Liver (tissue), 9 donors: Measurements from ENCODE around the gene BLOC1S1. TPM values are rescaled to one million over a fixed set of nuclear protein-coding genes. Genes with fewer than 3 reads are reported as not detected.

ENCODE experiments used
- DNase-seq: peaks from one replicate; pipeline ENCODE4 v3.0.0-alpha.2; 2017; ENCODE audit warnings: low spot score
- H3K27ac ChIP-seq, 2 donors: one replicate each; pipeline ENCODE4 v1.7.0; 2013; ENCODE audit warnings: inconsistent platforms in 2 of 2, low read length in 2 of 2, control low read depth in 1 of 2, low read depth in 1 of 2, mild to moderate bottlenecking in 1 of 2
- H3K27me3 ChIP-seq, 4 donors: one replicate each; pipeline versions ENCODE4 v1.6.1 to v1.7.0; 2013; ENCODE audit warnings: low read length in 3 of 4, inconsistent platforms in 1 of 4, mild to moderate bottlenecking in 1 of 4, moderate library complexity in 1 of 4; ENCODE audit not compliant: control insufficient read depth in 4 of 4, insufficient read depth in 4 of 4
- H3K36me3 ChIP-seq, 4 donors: one replicate each; pipeline versions ENCODE4 v1.6.1 to v1.7.0; 2013; ENCODE audit warnings: low read length in 3 of 4, mild to moderate bottlenecking in 3 of 4, low read depth in 1 of 4, moderate library complexity in 1 of 4; ENCODE audit not compliant: control insufficient read depth in 4 of 4, insufficient read depth in 3 of 4
- H3K4me1 ChIP-seq, 4 donors: one replicate each; pipeline versions ENCODE4 v1.6.1 to v1.7.0; 2013; ENCODE audit warnings: low read length in 3 of 4, mild to moderate bottlenecking in 3 of 4, moderate library complexity in 1 of 4; ENCODE audit not compliant: control insufficient read depth in 4 of 4, insufficient read depth in 4 of 4
- H3K4me3 ChIP-seq, 3 donors: one replicate each; pipeline versions ENCODE4 v1.6.1 to v1.7.0; 2013; ENCODE audit warnings: low read length in 3 of 3, control low read depth in 1 of 3, low read depth in 1 of 3, mild to moderate bottlenecking in 1 of 3
- H3K9ac ChIP-seq, 2 donors: one replicate each; pipeline ENCODE4 v1.7.0; 2013; ENCODE audit warnings: low read length in 2 of 2, mild to moderate bottlenecking in 2 of 2, moderate library complexity in 2 of 2, control low read depth in 1 of 2, low read depth in 1 of 2
- H3K9me3 ChIP-seq, 4 donors: one replicate each; pipeline versions ENCODE4 v1.6.1 to v1.7.0; 2013; ENCODE audit warnings: low read length in 3 of 4; ENCODE audit not compliant: control insufficient read depth in 4 of 4
- CTCF ChIP-seq: fragments of 150-350 bp; IDR thresholded peaks from 2 replicates; pipeline ENCODE4 v1.5.1; 2017; ENCODE audit warnings: improper control_type of control experiment, low read depth, low read length; ENCODE audit not compliant: missing input control
- EGR1 ChIP-seq, 2 donors: IDR thresholded peaks; 2 replicates each; pipeline ENCODE4 v1.6.1; 2016 to 2018; ENCODE audit warnings: antibody characterized with exemption in 2 of 2, low read depth in 2 of 2
- FOXA1 ChIP-seq: IDR thresholded peaks from 2 replicates; pipeline ENCODE4 v1.6.1; 2016; ENCODE audit warnings: antibody characterized with exemption
- FOXA2 ChIP-seq: IDR thresholded peaks from 2 replicates; pipeline ENCODE4 v1.6.1; 2016; ENCODE audit warnings: antibody characterized with exemption
- GABPA ChIP-seq, 2 donors: IDR thresholded peaks in 1 of 2; conservative IDR thresholded peaks in 1 of 2; 2 replicates each; pipeline ENCODE4 v1.6.1; 2016; ENCODE audit warnings: antibody characterized with exemption in 2 of 2, mild to moderate bottlenecking in 1 of 2, moderate library complexity in 1 of 2
- HNF4A ChIP-seq, 2 donors: conservative IDR thresholded peaks; 2 replicates each; pipeline ENCODE4 v1.6.1; 2016; ENCODE audit warnings: antibody characterized with exemption in 2 of 2, mild to moderate bottlenecking in 2 of 2
- HNF4G ChIP-seq: IDR thresholded peaks from 2 replicates; pipeline ENCODE4 v1.6.1; 2016; ENCODE audit warnings: antibody characterized with exemption
- JUND ChIP-seq, 2 donors: IDR thresholded peaks; 2 replicates each; pipeline ENCODE4 v1.6.1; 2016; ENCODE audit warnings: antibody characterized with exemption in 2 of 2
- MAX ChIP-seq: IDR thresholded peaks from 2 replicates; pipeline ENCODE4 v1.6.1; 2016; ENCODE audit warnings: antibody characterized with exemption
- RAD21 ChIP-seq, 2 donors: IDR thresholded peaks; 2 replicates each; pipeline ENCODE4 v1.6.1; 2016; ENCODE audit warnings: antibody characterized with exemption in 2 of 2, mild to moderate bottlenecking in 2 of 2
- REST ChIP-seq: IDR thresholded peaks from 2 replicates; pipeline ENCODE4 v1.6.1; 2016; ENCODE audit warnings: antibody characterized with exemption, mild to moderate bottlenecking
- RXRA ChIP-seq, 2 donors: IDR thresholded peaks; 2 replicates each; pipeline ENCODE4 v1.6.1; 2017 to 2018; ENCODE audit warnings: antibody characterized with exemption in 2 of 2, mild to moderate bottlenecking in 1 of 2
- SP1 ChIP-seq: IDR thresholded peaks from 2 replicates; pipeline ENCODE4 v1.6.1; 2018; ENCODE audit warnings: antibody characterized with exemption, mild to moderate bottlenecking
- TAF1 ChIP-seq: conservative IDR thresholded peaks from 2 replicates; pipeline ENCODE4 v1.6.1; 2016; ENCODE audit warnings: antibody characterized with exemption, mild to moderate bottlenecking
- YY1 ChIP-seq: IDR thresholded peaks from 2 replicates; pipeline ENCODE4 v1.6.1; 2016; ENCODE audit warnings: antibody characterized with exemption, mild to moderate bottlenecking
- ZBTB33 ChIP-seq: IDR thresholded peaks from 2 replicates; pipeline ENCODE4 v1.6.1; 2016; ENCODE audit warnings: antibody characterized with exemption
- WGBS: extraction: QIAGEN DNeasy Blood & Tissue Kit; methylation state at CpG from one replicate; pipeline ENCODE4 v1.1.7; 2013; 5-methylcytosine and 5-hydroxymethylcytosine counted together
- polyA plus RNA-seq, 2 donors: library from polyadenylated mRNA; stranded (reverse) in 1 of 2; unstranded in 1 of 2; fragments of 200-250 nt in 1 of 2; fragments of >200 nt in 1 of 2; fragmentation: Nextera tagmentation in 1 of 2; extraction: Ambion mirVana in 1 of 2; gene quantifications; one replicate each; pipeline versions ENCODE4 v1.2.1 to v1.2.3, GENCODE V29; 2013 to 2015
- total RNA-seq, 2 donors: library from RNA; depleted of rRNA; stranded (reverse); fragments of >200 nt; gene quantifications; one replicate each; pipeline ENCODE4 v1.2.3, GENCODE V29; 2014
- donor health status: healthy.
- donor health status: healthy.
- donor health status: healthy.
- donor health status: healthy.
- donor health status: healthy.

Gene BLOC1S1
- total and polyA plus RNA-seq, 4 donors: 43.7 to 150 (median 115) TPM

- no peaks in the 10 kb centered on the region for H3K27me3 ChIP-seq
- TF ChIP-seq HNF4A (conservative IDR thresholded peaks at IDR 0.05) (no peak), GABPA (IDR thresholded peaks at IDR 0.05 in 1 of 2, conservative IDR thresholded peaks at IDR 0.05 in 1 of 2) (no peak), JUND (IDR thresholded peaks at IDR 0.05) (no peak), FOXA1 (no peak), FOXA2 (no peak), RAD21 (IDR thresholded peaks at IDR 0.05) (no peak), RXRA (IDR thresholded peaks at IDR 0.05) (no peak), SP1 (no peak), MAX (no peak), CTCF (no peak), HNF4G (no peak), REST (no peak), YY1 (no peak), EGR1 (IDR thresholded peaks at IDR 0.05; ENCODE audit: low read depth in 2 of 2) (no peak)
- peaks cover 0 to 17% (median 9%) of the 10 kb centered on the region in 4 donors for H3K36me3 ChIP-seq
- H3K4me3 ChIP-seq: peak overlapping the region in 1 of 3 donors; percentile 39
- WGBS: 66% methylated on average over 14 of the region's 14 CpGs
- H3K27ac ChIP-seq: peak overlapping the region in 1 of 2 donors; percentile 85
- DNase-seq: no peak
- H3K9me3 ChIP-seq: no peaks in the 10 kb centered on the region
- no peak overlapping the region for H3K9ac ChIP-seq
- H3K4me1 ChIP-seq: peaks cover 20 to 70% (median 53%) of the 10 kb centered on the region in 4 donors
Observed at GRCh38 chr12:55721601-55722213, 5.9 kb downstream of the BLOC1S1 start.

GRCh38 chr12:55722948-55723347 lies 7.1 kb downstream of the BLOC1S1 start:
- no peaks in the 10 kb centered on the region for H3K9me3 ChIP-seq
- peak overlapping the region in 1 of 2 donors; percentile 29 for H3K27ac ChIP-seq
- H3K4me1 ChIP-seq: peaks cover 13 to 72% (median 51%) of the 10 kb centered on the region in 4 donors
- H3K27me3 ChIP-seq: no peaks in the 10 kb centered on the region
- no peak for DNase-seq
- no peak overlapping the region for H3K9ac ChIP-seq
- 93% methylated on average over 8 of the region's 8 CpGs for WGBS
- TF ChIP-seq FOXA2: no peak
- TF ChIP-seq MAX: no peak
- TF ChIP-seq ZBTB33: no peak
- TF ChIP-seq JUND (IDR thresholded peaks at IDR 0.05): no peak
- TF ChIP-seq GABPA (IDR thresholded peaks at IDR 0.05 in 1 of 2, conservative IDR thresholded peaks at IDR 0.05 in 1 of 2): no peak
- TF ChIP-seq RAD21 (IDR thresholded peaks at IDR 0.05): no peak
- no peak for TF ChIP-seq HNF4A (conservative IDR thresholded peaks at IDR 0.05)
- TF ChIP-seq TAF1: no peak
- no peak for TF ChIP-seq CTCF
- TF ChIP-seq SP1: no peak
- TF ChIP-seq HNF4G: no peak
- TF ChIP-seq REST: no peak
- no peak overlapping the region for H3K4me3 ChIP-seq
- peaks cover 0 to 17% (median 9%) of the 10 kb centered on the region in 4 donors for H3K36me3 ChIP-seq
